ENCODE measurements around the gene FNBP1L. TPM values are rescaled to one million over a fixed set of nuclear protein-coding genes. Genes with fewer than 3 reads are reported as not detected.

The FNBP1L gene
- polyA plus RNA-seq, 1 of the 3 experiments (the other 2 are of a cell fraction): 16.5 TPM

DNA sequence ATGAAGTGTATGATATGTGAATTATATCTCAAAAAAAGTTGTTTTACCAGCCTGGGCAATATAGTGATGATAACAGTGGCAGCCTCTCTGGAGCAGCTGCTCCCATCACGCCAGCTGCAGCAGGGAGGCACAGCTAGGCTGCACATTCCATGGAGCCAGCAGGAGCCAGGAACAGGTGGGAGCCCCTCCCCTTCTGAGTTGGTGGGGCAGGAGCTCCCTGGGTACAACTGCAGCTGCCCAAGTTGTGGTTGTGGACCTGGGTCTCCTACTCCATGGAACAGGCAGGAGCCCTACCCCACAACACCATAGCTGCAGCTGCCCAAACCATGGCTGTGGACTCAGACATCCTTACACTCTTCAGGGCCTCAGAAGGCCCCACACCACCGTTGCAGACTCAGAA is 21.7 kb upstream of the FNBP1L start:
- Histone ChIP-seq H3K4me2 (no peak overlapping the region), H3K9ac (no peak overlapping the region), H2AFZ (ENCODE audit: low read depth) (no peak overlapping the region), H3F3A (replicated peaks; ENCODE audit: insufficient read depth) (no peaks in the 10 kb centered on the region), H4K20me1 (ENCODE audit: insufficient read depth) (no peaks in the 10 kb centered on the region), H3K27me3 (ENCODE audit: insufficient read depth) (no peaks in the 10 kb centered on the region), H3K36me3 (replicated peaks in 1 of 2; ENCODE audit: control insufficient read depth in 1 of 2, insufficient read depth in 2 of 2, low read length in 1 of 2) (no peaks in the 10 kb centered on the region), H3K4me3 (ENCODE audit: low read depth in 2 of 2, low read length in 1 of 2) (no peak overlapping the region), H3K9me2 (no peaks in the 10 kb centered on the region), H3K9me3 (no peaks in the 10 kb centered on the region), H3K4me1 (ENCODE audit: control insufficient read depth in 1 of 2, insufficient read depth in 2 of 2, low read depth in 1 of 2, low read length in 1 of 2) (no peaks in the 10 kb centered on the region), H3K79me2 (ENCODE audit: insufficient read depth) (no peaks in the 10 kb centered on the region), H3K27ac (ENCODE audit: low read depth in 2 of 2, low read length in 1 of 2) (no peak overlapping the region)
- no peak for TF ChIP-seq GATA2 (CRISPR knock-in tag; IDR thresholded peaks at IDR 0.05)
- no peak for TF ChIP-seq TEAD4 (IDR thresholded peaks at IDR 0.05; ENCODE audit: borderline replicate concordance, insufficient read depth)
- no peak for TF ChIP-seq SIN3A (IDR thresholded peaks at IDR 0.05; ENCODE audit: borderline replicate concordance, low read depth, low read length)
- TF ChIP-seq EZH2phosphoT487 (IDR thresholded peaks at IDR 0.05; ENCODE audit: borderline replicate concordance, low read depth): no peak
- TF ChIP-seq, protein P1, sequence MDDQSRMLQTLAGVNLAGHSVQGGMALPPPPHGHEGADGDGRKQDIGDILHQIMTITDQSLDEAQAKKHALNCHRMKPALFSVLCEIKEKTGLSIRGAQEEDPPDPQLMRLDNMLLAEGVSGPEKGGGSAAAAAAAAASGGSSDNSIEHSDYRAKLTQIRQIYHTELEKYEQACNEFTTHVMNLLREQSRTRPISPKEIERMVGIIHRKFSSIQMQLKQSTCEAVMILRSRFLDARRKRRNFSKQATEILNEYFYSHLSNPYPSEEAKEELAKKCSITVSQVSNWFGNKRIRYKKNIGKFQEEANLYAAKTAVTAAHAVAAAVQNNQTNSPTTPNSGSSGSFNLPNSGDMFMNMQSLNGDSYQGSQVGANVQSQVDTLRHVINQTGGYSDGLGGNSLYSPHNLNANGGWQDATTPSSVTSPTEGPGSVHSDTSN (IDR thresholded peaks at IDR 0.05): no peak
- no peak for TF ChIP-seq YY1 (IDR thresholded peaks at IDR 0.05; ENCODE audit: low read depth)
- no peak for TF ChIP-seq RAD21 (IDR thresholded peaks at IDR 0.05; ENCODE audit: low read length)
- TF ChIP-seq, protein P2, sequence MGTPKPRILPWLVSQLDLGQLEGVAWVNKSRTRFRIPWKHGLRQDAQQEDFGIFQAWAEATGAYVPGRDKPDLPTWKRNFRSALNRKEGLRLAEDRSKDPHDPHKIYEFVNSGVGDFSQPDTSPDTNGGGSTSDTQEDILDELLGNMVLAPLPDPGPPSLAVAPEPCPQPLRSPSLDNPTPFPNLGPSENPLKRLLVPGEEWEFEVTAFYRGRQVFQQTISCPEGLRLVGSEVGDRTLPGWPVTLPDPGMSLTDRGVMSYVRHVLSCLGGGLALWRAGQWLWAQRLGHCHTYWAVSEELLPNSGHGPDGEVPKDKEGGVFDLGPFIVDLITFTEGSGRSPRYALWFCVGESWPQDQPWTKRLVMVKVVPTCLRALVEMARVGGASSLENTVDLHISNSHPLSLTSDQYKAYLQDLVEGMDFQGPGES (IDR thresholded peaks at IDR 0.05; ENCODE audit: low read depth, low read length): no peak
- no peak for TF ChIP-seq NFIC (IDR thresholded peaks at IDR 0.05; ENCODE audit: borderline replicate concordance)
- TF ChIP-seq TAF1 (IDR thresholded peaks at IDR 0.05; ENCODE audit: borderline replicate concordance, low read depth, low read length): no peak
- TF ChIP-seq, protein P3, sequence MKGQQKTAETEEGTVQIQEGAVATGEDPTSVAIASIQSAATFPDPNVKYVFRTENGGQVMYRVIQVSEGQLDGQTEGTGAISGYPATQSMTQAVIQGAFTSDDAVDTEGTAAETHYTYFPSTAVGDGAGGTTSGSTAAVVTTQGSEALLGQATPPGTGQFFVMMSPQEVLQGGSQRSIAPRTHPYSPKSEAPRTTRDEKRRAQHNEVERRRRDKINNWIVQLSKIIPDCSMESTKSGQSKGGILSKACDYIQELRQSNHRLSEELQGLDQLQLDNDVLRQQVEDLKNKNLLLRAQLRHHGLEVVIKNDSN (IDR thresholded peaks at IDR 0.05; ENCODE audit: borderline replicate concordance, low read depth): no peak
- TF ChIP-seq, protein P4, sequence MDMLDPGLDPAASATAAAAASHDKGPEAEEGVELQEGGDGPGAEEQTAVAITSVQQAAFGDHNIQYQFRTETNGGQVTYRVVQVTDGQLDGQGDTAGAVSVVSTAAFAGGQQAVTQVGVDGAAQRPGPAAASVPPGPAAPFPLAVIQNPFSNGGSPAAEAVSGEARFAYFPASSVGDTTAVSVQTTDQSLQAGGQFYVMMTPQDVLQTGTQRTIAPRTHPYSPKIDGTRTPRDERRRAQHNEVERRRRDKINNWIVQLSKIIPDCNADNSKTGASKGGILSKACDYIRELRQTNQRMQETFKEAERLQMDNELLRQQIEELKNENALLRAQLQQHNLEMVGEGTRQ (IDR thresholded peaks at IDR 0.05; ENCODE audit: borderline replicate concordance, low read depth, low read length): no peak
- no peak for TF ChIP-seq FOXJ3 (CRISPR knock-in tag; IDR thresholded peaks at IDR 0.05)
- TF ChIP-seq JUND (IDR thresholded peaks at IDR 0.05): no peak
- TF ChIP-seq ELF1 (IDR thresholded peaks at IDR 0.05): no peak
- POLR2A ChIA-PET: no interaction called here
- DNase-seq: no peak
- 37% methylated on average over 2 of the region's 2 CpGs for WGBS (ENCODE audit: low lambda C conversion rate)
- CTCF ChIA-PET: no interaction called here

DNA sequence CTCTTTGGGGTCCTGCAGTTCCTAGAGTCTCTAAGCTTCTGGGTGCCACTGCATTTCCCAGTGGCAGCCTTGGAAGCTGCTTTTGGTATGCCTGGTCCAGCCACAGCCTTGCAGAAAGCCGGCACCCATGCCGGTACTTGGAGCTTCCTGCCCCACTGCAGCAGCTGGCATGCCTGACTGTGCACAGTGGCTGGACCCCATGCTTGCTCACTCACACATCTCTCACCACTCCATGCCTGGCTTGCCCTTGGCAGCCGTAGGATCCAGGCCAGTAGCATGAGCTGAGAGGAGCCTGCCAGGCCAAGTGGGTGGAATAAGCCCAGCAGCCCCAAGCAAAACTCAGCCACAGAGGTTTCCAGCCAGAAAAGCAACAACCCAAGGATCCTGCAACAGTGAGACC is 20.3 kb upstream of the FNBP1L start:
- DNase-seq: no peak
- H3F3A ChIP-seq (replicated peaks; ENCODE audit: insufficient read depth): no peaks in the 10 kb centered on the region
- no peaks in the 10 kb centered on the region for H3K36me3 ChIP-seq (replicated peaks in 1 of 2; ENCODE audit: control insufficient read depth in 1 of 2, insufficient read depth in 2 of 2, low read length in 1 of 2)
- H3K27ac ChIP-seq (ENCODE audit: low read depth in 2 of 2, low read length in 1 of 2): no peak overlapping the region
- no peak overlapping the region for H3K9ac ChIP-seq
- H3K79me2 ChIP-seq (ENCODE audit: insufficient read depth): no peaks in the 10 kb centered on the region
- ChIA-PET CTCF (interaction anchor here (0.9 to 2.3 kb wide), 4 partner anchors 9 to 481 kb away, joined by 3 to 13 read pairs (median 6); partner anchors contain the start of gene GCLM), POLR2A (no interaction called here)
- no peak overlapping the region for H3K4me2 ChIP-seq
- no peaks in the 10 kb centered on the region for H3K9me2 ChIP-seq
- no peaks in the 10 kb centered on the region for H4K20me1 ChIP-seq (ENCODE audit: insufficient read depth)
- H3K27me3 ChIP-seq (ENCODE audit: insufficient read depth): no peaks in the 10 kb centered on the region
- no peak overlapping the region for H3K4me3 ChIP-seq (ENCODE audit: low read depth in 2 of 2, low read length in 1 of 2)
- no peak overlapping the region for H2AFZ ChIP-seq (ENCODE audit: low read depth)
- H3K9me3 ChIP-seq: no peaks in the 10 kb centered on the region
- 86% methylated on average over 1 of the region's 3 CpGs for WGBS (ENCODE audit: low lambda C conversion rate)
- H3K4me1 ChIP-seq (ENCODE audit: control insufficient read depth in 1 of 2, insufficient read depth in 2 of 2, low read depth in 1 of 2, low read length in 1 of 2): no peaks in the 10 kb centered on the region
- TF ChIP-seq, protein P5, sequence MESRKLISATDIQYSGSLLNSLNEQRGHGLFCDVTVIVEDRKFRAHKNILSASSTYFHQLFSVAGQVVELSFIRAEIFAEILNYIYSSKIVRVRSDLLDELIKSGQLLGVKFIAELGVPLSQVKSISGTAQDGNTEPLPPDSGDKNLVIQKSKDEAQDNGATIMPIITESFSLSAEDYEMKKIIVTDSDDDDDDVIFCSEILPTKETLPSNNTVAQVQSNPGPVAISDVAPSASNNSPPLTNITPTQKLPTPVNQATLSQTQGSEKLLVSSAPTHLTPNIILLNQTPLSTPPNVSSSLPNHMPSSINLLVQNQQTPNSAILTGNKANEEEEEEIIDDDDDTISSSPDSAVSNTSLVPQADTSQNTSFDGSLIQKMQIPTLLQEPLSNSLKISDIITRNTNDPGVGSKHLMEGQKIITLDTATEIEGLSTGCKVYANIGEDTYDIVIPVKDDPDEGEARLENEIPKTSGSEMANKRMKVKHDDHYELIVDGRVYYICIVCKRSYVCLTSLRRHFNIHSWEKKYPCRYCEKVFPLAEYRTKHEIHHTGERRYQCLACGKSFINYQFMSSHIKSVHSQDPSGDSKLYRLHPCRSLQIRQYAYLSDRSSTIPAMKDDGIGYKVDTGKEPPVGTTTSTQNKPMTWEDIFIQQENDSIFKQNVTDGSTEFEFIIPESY (IDR thresholded peaks at IDR 0.05; ENCODE audit: borderline replicate concordance, low read depth): no peak
- no peak for TF ChIP-seq SMC3 (IDR thresholded peaks at IDR 0.05; ENCODE audit: low read depth, low read length)
- TF ChIP-seq NRF1 (IDR thresholded peaks at IDR 0.05; ENCODE audit: low read depth, low read length): no peak
- TF ChIP-seq, protein P6, sequence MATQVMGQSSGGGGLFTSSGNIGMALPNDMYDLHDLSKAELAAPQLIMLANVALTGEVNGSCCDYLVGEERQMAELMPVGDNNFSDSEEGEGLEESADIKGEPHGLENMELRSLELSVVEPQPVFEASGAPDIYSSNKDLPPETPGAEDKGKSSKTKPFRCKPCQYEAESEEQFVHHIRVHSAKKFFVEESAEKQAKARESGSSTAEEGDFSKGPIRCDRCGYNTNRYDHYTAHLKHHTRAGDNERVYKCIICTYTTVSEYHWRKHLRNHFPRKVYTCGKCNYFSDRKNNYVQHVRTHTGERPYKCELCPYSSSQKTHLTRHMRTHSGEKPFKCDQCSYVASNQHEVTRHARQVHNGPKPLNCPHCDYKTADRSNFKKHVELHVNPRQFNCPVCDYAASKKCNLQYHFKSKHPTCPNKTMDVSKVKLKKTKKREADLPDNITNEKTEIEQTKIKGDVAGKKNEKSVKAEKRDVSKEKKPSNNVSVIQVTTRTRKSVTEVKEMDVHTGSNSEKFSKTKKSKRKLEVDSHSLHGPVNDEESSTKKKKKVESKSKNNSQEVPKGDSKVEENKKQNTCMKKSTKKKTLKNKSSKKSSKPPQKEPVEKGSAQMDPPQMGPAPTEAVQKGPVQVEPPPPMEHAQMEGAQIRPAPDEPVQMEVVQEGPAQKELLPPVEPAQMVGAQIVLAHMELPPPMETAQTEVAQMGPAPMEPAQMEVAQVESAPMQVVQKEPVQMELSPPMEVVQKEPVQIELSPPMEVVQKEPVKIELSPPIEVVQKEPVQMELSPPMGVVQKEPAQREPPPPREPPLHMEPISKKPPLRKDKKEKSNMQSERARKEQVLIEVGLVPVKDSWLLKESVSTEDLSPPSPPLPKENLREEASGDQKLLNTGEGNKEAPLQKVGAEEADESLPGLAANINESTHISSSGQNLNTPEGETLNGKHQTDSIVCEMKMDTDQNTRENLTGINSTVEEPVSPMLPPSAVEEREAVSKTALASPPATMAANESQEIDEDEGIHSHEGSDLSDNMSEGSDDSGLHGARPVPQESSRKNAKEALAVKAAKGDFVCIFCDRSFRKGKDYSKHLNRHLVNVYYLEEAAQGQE (IDR thresholded peaks at IDR 0.05; ENCODE audit: low read depth, low read length): no peak
- TF ChIP-seq TEAD4 (IDR thresholded peaks at IDR 0.05; ENCODE audit: borderline replicate concordance, insufficient read depth): no peak
- no peak for TF ChIP-seq MEF2A (IDR thresholded peaks at IDR 0.05; ENCODE audit: borderline replicate concordance, low read depth)

All from SK-N-SH (cell line).